ENCODE data around the gene HBE1. TPM values are rescaled to one million over a fixed set of nuclear protein-coding genes. Genes with fewer than 3 reads are reported as not detected.

HBE1 gene
- total RNA-seq, 1 experiment from 2014 or later = not detected

GRCh38 chr11:5226732-5227310, 42.9 kb downstream of the HBE1 start, which contains the start of gene HBB:
TSS of gene HBB (minus strand) at chr11:5227071. CDS start at chr11:5227021, 50 bp downstream.
- TF ChIP-seq CTCF (conservative IDR thresholded peaks at IDR 0.05) = no peak
- Histone ChIP-seq H2AFZ (ENCODE audit: low read length) (no peak within 1 kb of the TSS), H2AK5ac (ENCODE audit: insufficient read length, low read length) (no peak within 1 kb of the TSS)

More at GRCh38 chr11:5226732-5227310, 42.9 kb downstream of the HBE1 start, which contains the start of gene HBB:
- H3T11ph ChIP-seq (ENCODE audit: low read length) = no peak within 1 kb of the TSS
- peaks cover 3 to 6% (median 3%) of the 10 kb centered on the region in 3 experiments; a peak in 5 of 7 replicates for H3K36me3 Mint-ChIP-seq (ENCODE audit: insufficient read depth in 1 of 3, low read depth in 3 of 3)
- H3K27ac Mint-ChIP-seq = no peak within 1 kb of the TSS; a peak in 1 of 7 replicates
- H3K27ac ChIP-seq (ENCODE audit: insufficient read length, low read depth, low read length) = no peak within 1 kb of the TSS
- H2BK5ac ChIP-seq (ENCODE audit: insufficient read length, low read length) = no peak within 1 kb of the TSS
- H2BK20ac ChIP-seq (ENCODE audit: low read depth, low read length, poor library complexity, severe bottlenecking) = no peak within 1 kb of the TSS
- no peak within 1 kb of the TSS for H2BK120ac ChIP-seq (ENCODE audit: low read depth, low read length, poor library complexity, severe bottlenecking)
- WGBS (ENCODE audit: extremely low coverage, insufficient read length, low lambda C conversion rate) = no CpG with 5 or more reads among the region's 3 CpGs
- no peak within 1 kb of the TSS for H3K4me2 ChIP-seq (ENCODE audit: insufficient read depth, insufficient read length, low read length)
- no peak within 1 kb of the TSS for H3K4me3 Mint-ChIP-seq
- H3K9me3 ChIP-seq (ENCODE audit: control insufficient read depth, low read depth, low read length) = no peaks in the 10 kb centered on the region
- no peaks in the 10 kb centered on the region for H3K79me1 ChIP-seq (ENCODE audit: insufficient read depth, low read depth, low read length, poor library complexity, severe bottlenecking)
- no peak within 1 kb of the TSS for H3K23ac ChIP-seq (ENCODE audit: insufficient read length, low read depth, low read length)
- no peak within 1 kb of the TSS for H4K91ac ChIP-seq (ENCODE audit: insufficient read length, low read depth, low read length)
- H3K56ac ChIP-seq (ENCODE audit: insufficient read length, low read depth, low read length) = no peak within 1 kb of the TSS
- H4K20me1 ChIP-seq (ENCODE audit: control insufficient read depth, insufficient read depth, insufficient read length) = no peaks in the 10 kb centered on the region
- no peaks in the 10 kb centered on the region for H3K27me3 ChIP-seq (ENCODE audit: insufficient read depth, low read length)
- no peak within 1 kb of the TSS for H4K8ac ChIP-seq (replicated peaks; ENCODE audit: insufficient read length, low read depth, low read length)
- H3K23me2 ChIP-seq (ENCODE audit: insufficient read length, low read depth, low read length, poor library complexity, severe bottlenecking) = no peaks in the 10 kb centered on the region
- DNase-seq = no peak
- no peak within 1 kb of the TSS for H2BK15ac ChIP-seq (ENCODE audit: low read depth, low read length)
- no peak within 1 kb of the TSS for H2BK12ac ChIP-seq (ENCODE audit: insufficient read length, low read depth, low read length)
- no peaks in the 10 kb centered on the region for H3K27me3 Mint-ChIP-seq (ENCODE audit: low read depth)
- H3K4ac ChIP-seq (ENCODE audit: low read depth, low read length) = no peak within 1 kb of the TSS
- H3K14ac ChIP-seq (ENCODE audit: insufficient read depth, low read length) = no peak within 1 kb of the TSS
- no peaks in the 10 kb centered on the region for H3K4me1 Mint-ChIP-seq
- H3K4me1 ChIP-seq (ENCODE audit: insufficient read depth, low read length) = no peaks in the 10 kb centered on the region
- no peak within 1 kb of the TSS for H3K18ac ChIP-seq (ENCODE audit: insufficient read length, low read depth, low read length)
- H3K9ac ChIP-seq (ENCODE audit: extremely low read depth, insufficient read length, low read length) = no peak within 1 kb of the TSS
- H3K79me2 ChIP-seq (ENCODE audit: insufficient read depth, low read length) = no peaks in the 10 kb centered on the region
- H3K9me3 Mint-ChIP-seq = peaks cover 7% of the 10 kb centered on the region in 2 experiments
- no peak within 1 kb of the TSS for H4K5ac ChIP-seq (ENCODE audit: insufficient read length, low read depth, low read length)

All from H9 (cell line).